ENCODE measurements around the gene MRPS35.
A peak's percentile ranks its signal among the peaks of the same experiment; 100 is the strongest.

The MRPS35 gene

DNA sequence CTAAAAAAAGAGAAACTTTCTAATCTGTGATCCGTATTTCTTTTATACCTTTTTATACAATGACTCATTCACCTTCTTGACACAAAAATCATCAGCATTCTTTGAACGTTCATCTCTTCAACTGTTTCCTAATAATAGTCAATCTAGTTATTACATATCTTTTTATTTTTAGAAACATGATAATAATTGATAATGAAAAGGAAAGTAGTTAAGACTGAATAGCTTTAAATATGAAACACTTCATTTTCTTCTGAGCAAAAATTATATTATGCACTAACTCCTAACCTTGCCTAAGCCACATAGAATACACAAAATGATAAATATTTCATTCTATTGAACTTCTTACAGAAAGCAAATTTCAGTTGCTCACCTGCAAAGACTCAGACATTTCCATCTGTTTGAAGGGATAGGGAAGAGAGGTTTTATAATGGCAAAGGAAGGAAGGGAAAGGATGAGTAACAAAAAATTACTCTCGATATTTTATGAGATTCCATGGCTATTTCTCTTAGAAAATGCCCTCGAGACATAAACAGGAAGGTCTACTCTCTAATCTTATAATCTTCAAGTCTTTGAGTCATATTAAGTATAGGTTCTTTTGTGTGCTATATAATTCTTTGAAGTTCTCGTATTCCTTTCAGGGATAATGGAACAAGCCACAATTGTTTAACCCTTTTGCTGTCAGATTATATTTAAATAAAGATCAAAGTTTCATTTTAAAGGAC, 61.9 kb downstream of the MRPS35 start:
- DNase-seq (ENCODE audit: low spot score) = no peak

DNA sequence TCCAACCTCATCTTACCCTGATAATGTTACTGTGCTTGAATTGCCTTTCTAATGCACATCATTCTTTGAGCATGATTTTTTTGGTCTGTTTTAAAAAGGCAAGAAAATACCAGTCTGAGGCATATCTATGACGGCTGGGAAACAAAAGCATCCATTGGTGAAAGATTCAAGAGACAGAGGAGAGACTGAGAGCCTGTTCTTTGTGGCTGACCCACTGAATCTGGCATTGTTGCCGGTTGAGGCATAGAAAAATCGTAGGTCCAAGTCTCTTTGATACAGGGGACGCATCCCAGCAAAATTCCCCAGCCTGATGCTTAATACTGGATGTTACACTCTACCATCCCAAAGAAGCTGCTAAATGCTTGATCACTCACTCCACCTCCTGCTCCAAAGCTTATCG, 66.5 kb downstream of the MRPS35 start:
- no peak for DNase-seq (ENCODE audit: low spot score)

DNA sequence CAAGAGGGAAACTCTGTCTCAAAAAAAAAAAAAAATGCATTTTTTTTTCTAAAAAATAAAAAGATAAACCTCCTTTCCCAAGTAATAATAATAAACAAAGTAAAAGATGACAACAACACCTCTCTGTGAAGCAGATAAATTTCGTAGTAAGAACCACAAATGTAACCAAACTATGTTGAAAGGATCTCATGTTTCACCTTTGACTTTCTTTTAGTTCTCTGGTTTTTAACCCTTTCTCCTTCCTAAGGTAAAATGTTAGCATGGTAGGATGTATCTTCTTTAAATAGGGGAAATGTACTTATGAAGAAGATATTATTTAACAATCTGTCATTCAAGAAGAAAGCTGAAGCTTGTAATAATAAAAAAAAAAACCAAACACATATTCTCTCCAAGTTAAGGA, 67.6 kb downstream of the MRPS35 start:
- DNase-seq (ENCODE audit: low spot score) = no peak

DNA sequence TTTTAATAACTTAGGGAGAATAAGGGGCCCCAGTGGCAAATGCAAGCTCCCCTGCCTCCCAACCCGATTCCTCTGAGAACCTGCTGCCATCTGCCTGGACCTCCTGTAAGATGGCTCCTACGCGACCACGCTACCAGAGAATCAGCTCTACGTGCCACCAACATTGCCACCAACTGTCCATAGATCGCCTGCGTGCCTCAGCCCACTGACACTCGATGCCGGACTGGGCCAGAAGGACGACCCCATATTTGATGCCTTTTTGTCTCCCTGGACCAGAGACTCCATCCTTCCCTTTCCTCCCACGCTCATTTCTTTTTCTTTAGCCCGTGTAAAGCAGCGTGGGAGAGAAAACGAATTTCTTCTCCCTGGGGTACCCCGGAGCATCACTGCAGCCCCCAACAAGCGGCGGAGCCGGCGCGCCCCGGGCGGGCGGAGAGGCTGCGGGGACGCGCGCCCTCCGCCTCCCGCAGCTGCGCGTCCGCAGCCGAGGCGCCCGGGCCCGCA, 68.8 kb downstream of the MRPS35 start:
- DNase-seq (ENCODE audit: low spot score) = peak; percentile 35

DNA sequence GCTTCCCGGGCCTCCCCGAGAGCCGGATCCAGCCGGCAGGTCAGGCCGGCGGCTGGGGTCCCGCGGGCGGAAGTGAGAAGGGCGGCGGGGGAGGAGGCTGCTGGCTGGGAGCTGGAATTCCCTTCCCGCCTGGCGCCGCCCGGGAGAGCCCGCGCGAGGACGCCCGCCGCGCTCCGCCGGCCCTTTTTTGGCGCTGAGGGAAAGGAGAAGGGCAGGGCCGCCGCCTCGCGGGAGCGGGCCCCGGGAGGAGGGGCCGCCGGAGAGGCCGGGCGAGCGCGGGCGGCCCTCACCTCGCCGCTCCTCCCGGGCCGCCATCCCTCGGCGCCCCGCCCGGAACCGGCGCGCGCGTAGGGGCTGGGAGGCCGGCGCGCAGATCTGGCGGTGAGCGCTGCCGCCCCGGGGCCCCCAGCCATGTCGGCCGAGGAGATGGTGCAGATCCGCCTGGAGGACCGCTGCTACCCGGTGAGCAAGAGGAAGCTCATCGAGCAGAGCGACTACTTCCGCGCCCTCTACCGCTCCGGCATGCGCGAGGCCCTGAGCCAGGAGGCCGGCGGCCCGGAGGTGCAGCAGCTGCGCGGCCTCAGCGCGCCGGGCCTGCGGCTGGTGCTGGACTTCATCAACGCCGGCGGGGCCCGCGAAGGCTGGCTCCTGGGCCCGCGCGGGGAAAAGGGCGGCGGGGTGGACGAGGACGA, 69.4 kb downstream of the MRPS35 start, which contains the start of the genes KLHL42 and MANSC4:
TSS of gene KLHL42 (plus strand) at position 314 of the 692 bp plus-strand sequence. CDS start at position 412, 98 bp downstream.
TSS of gene MANSC4 (minus strand) at position 317 of the 692 bp plus-strand sequence. CDS start 8,960 bp downstream, outside the sequence.
- DNase-seq (ENCODE audit: low spot score) = peak; percentile 75

DNA sequence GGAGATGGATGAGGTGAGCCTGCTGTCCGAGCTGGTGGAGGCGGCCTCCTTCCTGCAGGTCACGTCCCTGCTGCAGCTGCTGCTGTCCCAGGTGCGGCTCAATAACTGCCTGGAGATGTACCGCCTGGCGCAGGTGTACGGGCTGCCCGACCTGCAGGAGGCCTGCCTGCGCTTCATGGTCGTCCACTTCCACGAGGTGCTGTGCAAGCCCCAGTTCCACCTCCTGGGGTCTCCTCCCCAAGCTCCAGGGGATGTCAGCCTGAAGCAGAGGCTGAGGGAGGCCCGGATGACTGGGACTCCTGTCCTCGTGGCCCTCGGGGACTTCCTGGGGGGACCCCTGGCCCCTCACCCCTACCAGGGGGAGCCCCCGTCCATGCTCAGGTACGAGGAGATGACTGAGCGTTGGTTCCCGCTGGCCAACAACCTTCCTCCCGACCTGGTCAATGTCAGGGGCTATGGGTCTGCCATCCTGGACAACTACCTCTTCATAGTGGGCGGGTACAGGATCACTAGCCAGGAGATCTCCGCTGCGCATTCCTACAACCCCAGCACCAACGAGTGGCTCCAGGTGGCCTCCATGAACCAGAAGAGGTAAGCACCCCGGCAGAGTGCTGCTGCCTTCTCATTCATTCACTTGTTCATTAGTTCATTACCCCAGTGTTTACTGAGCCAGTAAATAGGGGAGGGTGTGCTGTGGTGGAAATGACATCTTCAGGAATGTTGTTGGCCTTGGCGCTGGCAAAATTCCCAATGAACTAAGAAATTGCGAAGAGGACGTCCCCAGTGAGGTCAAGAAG, 70.2 kb downstream of the MRPS35 start:
- peak; percentile 42 for DNase-seq (ENCODE audit: low spot score)

DNA sequence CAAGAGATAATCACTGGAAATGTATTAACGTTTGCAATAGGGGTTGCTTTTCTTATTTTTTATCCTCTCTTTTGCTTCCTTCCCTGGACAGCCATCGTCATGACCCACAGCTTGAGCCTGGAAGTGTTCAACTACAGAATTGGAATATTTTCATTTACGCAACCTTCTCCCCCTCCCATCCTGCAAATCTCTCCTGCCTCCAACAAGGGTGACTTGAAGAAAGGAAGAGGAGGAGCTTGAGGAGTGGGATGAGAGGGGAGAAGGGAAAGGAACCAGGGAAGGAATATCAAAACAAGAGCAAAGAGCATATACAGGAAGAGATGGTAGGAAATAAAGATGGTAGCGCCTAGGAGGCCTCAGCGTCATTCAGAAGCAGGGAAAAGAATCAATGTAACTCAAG, 71.0 kb downstream of the MRPS35 start:
- DNase-seq (ENCODE audit: low spot score) = no peak

DNA sequence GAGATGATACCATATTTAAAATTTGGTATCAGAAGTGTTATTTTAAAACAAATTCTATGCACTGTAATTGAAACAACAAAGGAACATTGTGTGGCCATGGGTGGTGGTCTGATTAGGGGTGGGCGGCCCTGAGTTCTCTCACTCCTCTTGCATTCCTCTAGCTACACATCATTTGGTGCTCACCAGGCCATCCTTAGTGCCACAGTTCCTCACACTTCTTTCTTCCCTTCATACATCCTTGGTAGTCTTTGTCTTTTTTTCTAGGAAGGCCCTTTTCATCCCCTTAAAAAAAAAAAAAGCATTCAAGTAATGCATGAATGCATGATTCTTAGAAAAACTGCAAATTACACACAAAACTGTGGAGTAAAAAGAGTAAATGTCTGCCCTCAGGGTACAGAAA, 71.8 kb downstream of the MRPS35 start:
- DNase-seq (ENCODE audit: low spot score) = no peak

DNA sequence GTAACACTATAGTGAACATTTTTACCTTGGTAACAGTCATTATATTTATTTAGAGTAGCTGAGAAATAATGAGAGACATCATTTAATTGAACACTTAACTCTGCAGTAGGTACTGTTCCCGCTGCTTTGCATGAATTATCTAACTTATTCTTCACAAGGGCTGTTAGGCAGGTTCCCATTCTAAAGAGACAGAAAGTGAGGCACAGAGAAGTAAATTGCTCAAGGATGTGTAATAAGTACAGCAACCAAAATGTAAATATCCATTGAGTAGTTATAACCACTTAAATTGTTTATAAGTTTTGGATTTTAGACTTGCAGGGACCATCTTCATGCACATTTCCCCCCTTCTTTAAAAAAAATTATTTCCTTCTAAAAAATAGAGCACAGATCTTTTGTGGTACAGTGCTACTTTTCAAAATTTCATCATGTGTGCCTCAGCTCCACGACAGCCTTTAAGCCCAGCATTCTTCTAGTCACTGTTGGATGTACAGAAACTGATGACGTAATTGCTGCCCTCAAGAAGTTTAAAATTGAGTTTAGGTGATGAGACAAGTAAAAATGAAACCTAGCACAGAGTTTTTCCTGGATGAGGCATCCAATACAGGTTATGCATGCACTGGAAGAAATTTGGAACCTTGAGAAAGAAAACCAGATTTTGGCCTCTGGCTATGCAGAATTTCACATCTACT, 75.4 kb downstream of the MRPS35 start:
- DNase-seq (ENCODE audit: low spot score) = no peak

DNA sequence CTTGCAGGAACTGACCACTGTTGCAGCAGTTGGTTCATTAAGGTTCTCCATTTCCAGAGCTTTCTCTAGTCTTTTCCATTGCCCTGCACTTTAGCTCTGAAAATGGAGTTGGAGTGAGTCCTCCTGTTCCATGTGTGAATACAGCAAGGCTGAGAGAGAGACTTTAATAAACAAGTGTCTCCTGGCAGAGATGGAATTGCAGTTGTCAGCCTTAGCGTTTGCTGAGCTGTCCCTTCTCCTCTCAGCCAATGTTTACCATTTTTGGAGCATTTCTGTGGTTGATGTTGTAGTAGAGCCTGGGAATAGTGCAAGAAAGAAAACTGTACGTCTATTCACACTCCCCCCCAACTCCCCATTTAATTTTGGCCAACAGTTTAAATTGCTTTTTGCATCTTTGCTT, 76.9 kb downstream of the MRPS35 start:
- DNase-seq (ENCODE audit: low spot score) = no peak

DNA sequence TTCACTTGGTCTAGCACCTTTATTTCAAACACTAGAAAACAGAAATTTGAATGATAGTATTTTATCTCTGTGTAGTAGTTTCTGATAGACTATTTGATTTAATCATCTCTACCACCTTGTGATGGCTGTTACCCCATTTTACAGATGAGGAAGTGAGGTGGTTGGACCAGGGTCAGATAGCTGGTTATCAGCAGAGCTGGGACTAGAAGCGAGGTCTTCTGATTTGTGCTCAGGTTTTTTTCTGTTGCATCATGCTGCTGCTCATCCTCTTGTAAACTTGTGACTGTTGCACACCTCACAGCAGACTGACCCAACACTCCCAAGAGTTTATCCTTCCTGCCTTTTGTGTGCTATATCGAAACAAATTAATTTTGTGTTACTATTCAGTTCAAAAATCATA, 79.5 kb downstream of the MRPS35 start:
- no peak for DNase-seq (ENCODE audit: low spot score)

DNA sequence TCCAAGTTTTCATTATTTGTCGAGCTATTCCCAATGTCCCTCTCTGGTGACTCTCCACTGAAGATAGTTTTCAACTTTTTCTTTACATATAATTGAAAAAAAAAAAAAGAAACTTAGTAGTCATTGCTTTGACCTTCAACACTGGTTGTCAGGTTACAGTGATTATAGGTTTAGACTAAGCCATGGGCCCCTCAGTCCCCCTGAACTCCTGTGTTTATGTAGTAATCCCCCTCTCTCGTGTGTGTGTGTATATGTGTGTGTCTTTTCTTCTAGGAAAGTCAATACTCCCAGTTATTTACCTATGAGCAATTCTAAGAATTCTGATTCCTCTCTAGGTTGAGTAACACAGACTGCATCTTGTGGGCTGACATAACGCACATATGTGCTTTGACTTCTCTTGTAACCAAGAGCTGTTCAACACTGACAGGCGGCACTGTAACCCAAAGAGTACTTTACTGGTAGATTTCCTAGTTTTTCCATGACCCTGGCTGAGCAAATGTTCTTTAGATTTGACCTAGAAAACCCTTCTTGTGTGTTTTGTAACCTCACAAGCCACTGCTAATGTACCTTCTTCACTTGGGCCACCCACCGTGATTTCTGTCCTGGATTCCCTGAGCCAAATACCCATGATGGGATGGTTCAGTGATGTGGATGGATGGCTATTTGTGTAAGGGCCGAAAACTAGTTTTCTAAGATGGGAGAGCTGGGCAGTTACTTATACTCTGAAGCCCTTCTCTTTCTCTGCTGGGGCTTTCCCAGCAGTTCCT, 84.4 kb downstream of the MRPS35 start:
- no peak for DNase-seq (ENCODE audit: low spot score)

DNA sequence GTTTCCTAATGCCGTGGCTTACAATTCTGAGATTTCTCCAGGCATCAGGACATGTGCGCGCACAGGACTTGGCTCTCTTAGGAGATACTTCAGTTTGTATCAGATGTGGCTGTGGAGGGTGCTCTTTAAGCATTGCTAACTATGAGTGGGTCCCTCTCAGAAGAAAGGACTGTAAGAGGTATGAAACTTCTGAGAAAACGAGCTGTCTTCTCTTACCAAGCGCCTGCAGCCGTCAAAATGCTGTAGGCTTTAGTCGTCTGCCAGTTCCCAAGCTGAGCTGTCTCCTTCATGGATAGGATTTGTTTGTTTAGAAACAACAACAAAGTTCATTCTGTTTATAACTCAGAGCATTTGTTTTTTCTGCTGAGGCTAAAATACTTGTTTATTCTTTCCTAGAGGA, 85.5 kb downstream of the MRPS35 start:
- DNase-seq (ENCODE audit: low spot score) = no peak

DNA sequence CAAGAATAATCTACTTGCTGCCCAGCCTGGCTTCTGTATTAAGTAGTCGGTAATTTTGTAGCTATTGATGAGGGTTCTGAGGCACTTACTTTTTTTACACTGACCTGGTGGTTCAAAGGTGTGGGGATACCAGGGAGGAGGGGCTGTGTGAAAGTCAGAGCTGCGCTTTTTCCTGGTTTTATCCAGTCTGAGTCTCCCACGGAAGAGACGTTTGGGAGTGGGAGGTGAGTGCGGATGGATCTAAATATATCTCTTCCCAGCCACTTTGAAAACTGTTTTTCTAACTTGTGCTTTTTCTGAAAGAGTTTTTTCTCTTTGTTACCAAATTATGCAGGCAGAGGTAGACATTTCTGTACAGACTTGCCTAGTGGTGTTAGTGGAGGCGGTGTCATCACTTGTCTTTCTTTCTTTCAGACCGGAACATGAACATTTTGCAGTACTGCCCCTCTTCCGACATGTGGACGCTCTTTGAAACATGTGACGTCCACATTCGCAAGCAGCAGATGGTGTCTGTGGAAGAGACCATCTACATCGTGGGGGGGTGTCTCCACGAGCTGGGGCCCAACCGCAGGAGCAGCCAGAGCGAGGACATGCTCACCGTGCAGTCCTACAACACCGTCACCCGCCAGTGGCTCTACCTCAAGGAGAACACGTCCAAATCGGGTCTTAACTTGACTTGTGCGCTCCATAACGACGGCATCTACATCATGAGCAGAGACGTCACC, 86.8 kb downstream of the MRPS35 start:
- DNase-seq (ENCODE audit: low spot score) = no peak

DNA sequence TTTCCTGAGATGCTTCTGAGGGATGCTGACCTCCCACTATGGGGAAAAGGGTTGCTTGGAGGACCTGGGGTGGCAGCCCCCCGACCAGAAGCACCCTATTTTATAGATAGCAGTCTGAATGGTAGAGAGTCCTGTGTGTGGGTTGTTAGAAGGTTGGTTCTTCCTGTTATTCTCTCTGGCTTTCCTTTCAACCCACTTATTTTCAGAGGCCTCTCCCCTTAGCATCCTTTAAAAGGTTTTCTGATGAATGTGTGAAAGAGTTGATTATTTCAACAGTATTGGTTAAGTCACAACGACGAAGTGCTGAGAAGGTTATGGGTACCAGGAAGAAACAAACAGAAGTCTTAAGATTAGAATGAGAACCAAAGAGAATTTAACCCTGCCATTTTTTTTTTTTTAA, 90.2 kb downstream of the MRPS35 start:
- DNase-seq (ENCODE audit: low spot score) = no peak

DNA sequence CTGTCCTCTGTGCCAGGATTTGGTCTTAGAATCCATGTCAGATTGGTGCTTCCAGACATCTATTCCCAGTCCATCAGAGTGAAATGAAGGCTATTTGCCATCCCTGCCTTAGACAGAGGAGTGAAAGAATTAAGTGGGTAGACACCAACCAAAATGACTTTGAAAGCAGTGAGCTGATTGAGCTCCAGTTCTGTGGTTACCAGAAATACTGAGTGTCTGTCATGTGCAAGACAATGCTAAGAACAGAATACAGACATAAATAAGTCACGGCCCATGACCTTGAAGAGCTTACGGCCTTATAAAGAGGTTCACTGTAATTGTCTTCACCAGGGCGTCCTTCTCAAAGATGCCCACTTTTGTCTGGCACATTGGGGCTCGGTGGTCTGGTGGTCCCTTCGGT, 91.0 kb downstream of the MRPS35 start:
- no peak for DNase-seq (ENCODE audit: low spot score)

DNA sequence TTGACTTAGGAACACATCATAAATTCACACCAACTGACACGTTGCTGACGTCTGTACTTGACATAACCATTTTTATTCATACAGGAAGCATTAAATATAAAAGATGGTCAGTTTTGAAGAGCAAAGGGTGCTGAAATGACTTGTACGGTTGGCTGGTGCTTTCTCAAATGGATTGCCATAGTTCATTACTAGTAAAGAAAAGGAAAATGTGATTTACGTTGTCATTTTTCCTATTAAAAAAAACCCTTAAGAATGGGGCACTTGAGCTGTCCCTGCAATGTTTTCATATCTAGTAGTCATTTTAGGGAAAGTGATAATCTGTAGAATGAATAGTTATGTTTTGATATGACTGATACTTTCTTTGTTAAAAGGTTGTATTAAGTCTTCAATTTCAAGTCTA, 91.9 kb downstream of the MRPS35 start:
- no peak for DNase-seq (ENCODE audit: low spot score)

DNA sequence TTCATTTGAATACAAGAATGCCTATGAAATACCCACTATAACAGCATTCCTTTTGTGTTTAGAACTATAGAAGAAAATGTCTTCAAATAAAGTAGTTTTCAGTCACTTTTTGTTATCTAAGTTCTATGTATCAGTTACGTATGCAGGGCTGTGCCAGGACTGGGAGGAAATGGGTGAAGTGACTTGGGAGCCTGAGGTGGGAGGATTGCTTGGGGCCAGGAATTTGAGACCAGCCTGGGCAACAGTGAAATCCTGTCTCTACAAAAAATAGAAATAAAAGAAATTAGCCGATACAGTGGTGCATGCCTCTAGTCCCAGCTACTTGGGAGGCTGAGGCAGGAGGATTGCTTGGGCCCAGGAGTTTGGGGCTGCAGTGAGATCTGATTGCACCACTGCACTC, 92.3 kb downstream of the MRPS35 start:
- no peak for DNase-seq (ENCODE audit: low spot score)

DNA sequence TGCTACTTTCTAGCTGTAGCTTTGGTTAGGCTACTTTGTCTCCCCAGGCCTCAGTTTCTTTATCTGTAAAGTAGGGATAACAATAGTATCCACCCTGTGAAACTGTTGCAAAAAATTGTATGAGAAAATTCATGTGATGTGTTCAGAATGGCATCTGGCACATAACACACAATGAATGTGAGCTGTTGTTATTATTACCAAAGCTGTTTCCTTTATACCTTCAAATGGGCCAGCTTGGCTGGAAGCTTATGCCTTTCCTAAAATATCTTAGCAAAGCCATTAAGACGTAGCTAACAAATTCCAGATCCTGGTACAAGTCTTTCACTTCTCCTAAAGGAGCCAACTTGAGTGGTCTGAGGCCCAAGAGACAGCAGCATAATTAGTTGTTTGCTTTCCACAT, 94.6 kb downstream of the MRPS35 start:
- DNase-seq (ENCODE audit: low spot score) = no peak

All from HuH-7 (cell line).